ENCODE data around the gene FARP2.
"Not testable (repeated sequence)": the region's sequence is repeated elsewhere in the genome, so short reads cannot be mapped to it uniquely, and the experiment has no call there.

FARP2 gene

GRCh38 chr2:241379481-241380480 is 23.7 kb downstream of the FARP2 start:
- Histone ChIP-seq H3K27ac (ENCODE audit: insufficient read depth, low read length, poor library complexity, severe bottlenecking) (no peak overlapping the region), H3K4me3 (ENCODE audit: insufficient read depth, low read depth, low read length, poor library complexity, severe bottlenecking) (no peak overlapping the region), H3K4me1 (ENCODE audit: control insufficient read depth, insufficient read depth, low read length, poor library complexity, severe bottlenecking) (no peaks in the 10 kb centered on the region), H3K9me3 (ENCODE audit: control insufficient read depth, low read length) (no peaks in the 10 kb centered on the region), H3K36me3 (ENCODE audit: control insufficient read depth, insufficient read depth, low read length) (no peaks in the 10 kb centered on the region), H3K27me3 (replicated peaks; ENCODE audit: control insufficient read depth, insufficient read depth, low read length, poor library complexity, severe bottlenecking) (no peaks in the 10 kb centered on the region)
- no peak for DNase-seq

- H3K4me1 ChIP-seq (ENCODE audit: control insufficient read depth, insufficient read depth, low read length, poor library complexity, severe bottlenecking), result no peaks in the 10 kb centered on the region
- H3K27ac ChIP-seq (ENCODE audit: insufficient read depth, low read length, poor library complexity, severe bottlenecking), result no peak overlapping the region
- no peaks in the 10 kb centered on the region for H3K27me3 ChIP-seq (replicated peaks; ENCODE audit: control insufficient read depth, insufficient read depth, low read length, poor library complexity, severe bottlenecking)
- no peaks in the 10 kb centered on the region for H3K36me3 ChIP-seq (ENCODE audit: control insufficient read depth, insufficient read depth, low read length)
- no peak overlapping the region for H3K4me3 ChIP-seq (ENCODE audit: insufficient read depth, low read depth, low read length, poor library complexity, severe bottlenecking)
- H3K9me3 ChIP-seq (ENCODE audit: control insufficient read depth, low read length), result no peaks in the 10 kb centered on the region
- no peak for DNase-seq
Observed at GRCh38 chr2:241381872-241382271, 25.8 kb downstream of the FARP2 start.

- H3K4me1 ChIP-seq (ENCODE audit: control insufficient read depth, insufficient read depth, low read length, poor library complexity, severe bottlenecking); H3K4me3 ChIP-seq (ENCODE audit: insufficient read depth, low read depth, low read length, poor library complexity, severe bottlenecking); DNase-seq; H3K27me3 ChIP-seq (replicated peaks; ENCODE audit: control insufficient read depth, insufficient read depth, low read length, poor library complexity, severe bottlenecking); H3K27ac ChIP-seq (ENCODE audit: insufficient read depth, low read length, poor library complexity, severe bottlenecking); H3K36me3 ChIP-seq (ENCODE audit: control insufficient read depth, insufficient read depth, low read length); H3K9me3 ChIP-seq (ENCODE audit: control insufficient read depth, low read length): not testable (repeated sequence)
Observed at GRCh38 chr2:241385450-241385849, 29.4 kb downstream of the FARP2 start.

GRCh38 chr2:241386519-241386918 is 30.4 kb downstream of the FARP2 start:
- DNase-seq, result no peak
- Histone ChIP-seq H3K4me1 (ENCODE audit: control insufficient read depth, insufficient read depth, low read length, poor library complexity, severe bottlenecking) (no peaks in the 10 kb centered on the region), H3K27ac (ENCODE audit: insufficient read depth, low read length, poor library complexity, severe bottlenecking) (no peak overlapping the region), H3K9me3 (ENCODE audit: control insufficient read depth, low read length) (no peaks in the 10 kb centered on the region), H3K36me3 (ENCODE audit: control insufficient read depth, insufficient read depth, low read length) (no peaks in the 10 kb centered on the region), H3K27me3 (replicated peaks; ENCODE audit: control insufficient read depth, insufficient read depth, low read length, poor library complexity, severe bottlenecking) (no peaks in the 10 kb centered on the region), H3K4me3 (ENCODE audit: insufficient read depth, low read depth, low read length, poor library complexity, severe bottlenecking) (no peak overlapping the region)

GRCh38 chr2:241389697-241390096 is 33.6 kb downstream of the FARP2 start:
- Histone ChIP-seq H3K4me3 (ENCODE audit: insufficient read depth, low read depth, low read length, poor library complexity, severe bottlenecking) (no peak overlapping the region), H3K36me3 (ENCODE audit: control insufficient read depth, insufficient read depth, low read length) (no peaks in the 10 kb centered on the region), H3K9me3 (ENCODE audit: control insufficient read depth, low read length) (no peaks in the 10 kb centered on the region), H3K27me3 (replicated peaks; ENCODE audit: control insufficient read depth, insufficient read depth, low read length, poor library complexity, severe bottlenecking) (no peaks in the 10 kb centered on the region), H3K27ac (ENCODE audit: insufficient read depth, low read length, poor library complexity, severe bottlenecking) (no peak overlapping the region), H3K4me1 (ENCODE audit: control insufficient read depth, insufficient read depth, low read length, poor library complexity, severe bottlenecking) (no peaks in the 10 kb centered on the region)
- no peak for DNase-seq

GRCh38 chr2:241390301-241391206 is 34.5 kb downstream of the FARP2 start:
- H3K27ac ChIP-seq (ENCODE audit: insufficient read depth, low read length, poor library complexity, severe bottlenecking), result no peak overlapping the region
- no peaks in the 10 kb centered on the region for H3K9me3 ChIP-seq (ENCODE audit: control insufficient read depth, low read length)
- H3K4me1 ChIP-seq (ENCODE audit: control insufficient read depth, insufficient read depth, low read length, poor library complexity, severe bottlenecking), result no peaks in the 10 kb centered on the region
- no peak for DNase-seq
- no peaks in the 10 kb centered on the region for H3K36me3 ChIP-seq (ENCODE audit: control insufficient read depth, insufficient read depth, low read length)
- H3K27me3 ChIP-seq (replicated peaks; ENCODE audit: control insufficient read depth, insufficient read depth, low read length, poor library complexity, severe bottlenecking), result no peaks in the 10 kb centered on the region
- no peak overlapping the region for H3K4me3 ChIP-seq (ENCODE audit: insufficient read depth, low read depth, low read length, poor library complexity, severe bottlenecking)

- Histone ChIP-seq H3K27ac (ENCODE audit: insufficient read depth, low read length, poor library complexity, severe bottlenecking) (no peak overlapping the region), H3K27me3 (replicated peaks; ENCODE audit: control insufficient read depth, insufficient read depth, low read length, poor library complexity, severe bottlenecking) (no peaks in the 10 kb centered on the region), H3K4me1 (ENCODE audit: control insufficient read depth, insufficient read depth, low read length, poor library complexity, severe bottlenecking) (no peaks in the 10 kb centered on the region), H3K9me3 (ENCODE audit: control insufficient read depth, low read length) (no peaks in the 10 kb centered on the region), H3K4me3 (ENCODE audit: insufficient read depth, low read depth, low read length, poor library complexity, severe bottlenecking) (no peak overlapping the region), H3K36me3 (ENCODE audit: control insufficient read depth, insufficient read depth, low read length) (no peaks in the 10 kb centered on the region)
- no peak for DNase-seq
Observed at GRCh38 chr2:241391892-241392665, 36.0 kb downstream of the FARP2 start.

GRCh38 chr2:241392753-241393152 is 36.7 kb downstream of the FARP2 start:
- H3K27me3 ChIP-seq (replicated peaks; ENCODE audit: control insufficient read depth, insufficient read depth, low read length, poor library complexity, severe bottlenecking); DNase-seq; H3K9me3 ChIP-seq (ENCODE audit: control insufficient read depth, low read length); H3K4me3 ChIP-seq (ENCODE audit: insufficient read depth, low read depth, low read length, poor library complexity, severe bottlenecking); H3K36me3 ChIP-seq (ENCODE audit: control insufficient read depth, insufficient read depth, low read length); H3K4me1 ChIP-seq (ENCODE audit: control insufficient read depth, insufficient read depth, low read length, poor library complexity, severe bottlenecking); H3K27ac ChIP-seq (ENCODE audit: insufficient read depth, low read length, poor library complexity, severe bottlenecking): not testable (repeated sequence)

- H3K27ac ChIP-seq (ENCODE audit: insufficient read depth, low read length, poor library complexity, severe bottlenecking), result no peak overlapping the region
- no peaks in the 10 kb centered on the region for H3K36me3 ChIP-seq (ENCODE audit: control insufficient read depth, insufficient read depth, low read length)
- no peak overlapping the region for H3K4me3 ChIP-seq (ENCODE audit: insufficient read depth, low read depth, low read length, poor library complexity, severe bottlenecking)
- no peaks in the 10 kb centered on the region for H3K27me3 ChIP-seq (replicated peaks; ENCODE audit: control insufficient read depth, insufficient read depth, low read length, poor library complexity, severe bottlenecking)
- DNase-seq, result no peak
- H3K9me3 ChIP-seq (ENCODE audit: control insufficient read depth, low read length), result no peaks in the 10 kb centered on the region
- no peaks in the 10 kb centered on the region for H3K4me1 ChIP-seq (ENCODE audit: control insufficient read depth, insufficient read depth, low read length, poor library complexity, severe bottlenecking)
Observed at GRCh38 chr2:241393524-241394196, 37.6 kb downstream of the FARP2 start.
